GM18517 (cell line): ENCODE data around the gene COA5.
"Not testable (repeated sequence)": the region's sequence is repeated elsewhere in the genome, so short reads cannot be mapped to it uniquely, and the experiment has no call there.

Experiments
- ATAC-seq: cut with Tn5 transposase; IDR thresholded peaks from one replicate; pipeline ENCODE4 v1.9.1; 2021; ENCODE audit warnings: mild to moderate bottlenecking, moderate library complexity; ENCODE audit not compliant: unreplicated experiment

The COA5 gene

DNA sequence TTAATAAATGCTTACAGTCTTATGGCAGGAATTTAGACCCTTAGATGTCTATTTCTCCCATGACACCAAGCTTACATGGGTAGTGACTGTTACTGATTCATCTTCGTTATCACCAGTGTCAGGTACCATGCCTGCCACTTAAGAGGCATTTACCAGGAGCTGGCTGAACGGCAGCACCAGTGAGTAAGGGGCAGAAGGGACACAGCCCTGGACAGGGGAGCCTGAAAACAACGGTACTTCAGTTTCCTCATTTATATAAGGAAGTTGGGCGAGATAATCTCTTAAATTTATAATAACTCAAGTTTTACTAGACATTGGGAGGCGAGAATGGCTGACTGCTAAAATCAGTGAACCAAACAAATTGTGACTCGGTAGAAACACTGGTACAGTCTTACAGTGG lies 1.2 kb downstream of the COA5 start:
- no peak for ATAC-seq

GRCh38 chr2:98606431-98606830 lies 1.9 kb downstream of the COA5 start:
- ATAC-seq: no peak

GRCh38 chr2:98605076-98605475 lies 3.2 kb downstream of the COA5 start:
- no peak for ATAC-seq

- ATAC-seq: no peak
These were observed 3.8 kb downstream of the COA5 start for GRCh38 chr2:98604547-98604946.

- peak; percentile 62 for ATAC-seq
These were observed 6.7 kb downstream of the COA5 start for GRCh38 chr2:98601532-98602132.

- no peak for ATAC-seq
These were observed 9.4 kb downstream of the COA5 start for GRCh38 chr2:98598781-98599428.

GRCh38 chr2:98594665-98595064 lies 13.6 kb downstream of the COA5 start:
- not testable (repeated sequence) for ATAC-seq

GRCh38 chr2:98592565-98592964 lies 15.7 kb downstream of the COA5 start:
- ATAC-seq: no peak

GRCh38 chr2:98589489-98589888 lies 18.8 kb downstream of the COA5 start:
- no peak for ATAC-seq

DNA sequence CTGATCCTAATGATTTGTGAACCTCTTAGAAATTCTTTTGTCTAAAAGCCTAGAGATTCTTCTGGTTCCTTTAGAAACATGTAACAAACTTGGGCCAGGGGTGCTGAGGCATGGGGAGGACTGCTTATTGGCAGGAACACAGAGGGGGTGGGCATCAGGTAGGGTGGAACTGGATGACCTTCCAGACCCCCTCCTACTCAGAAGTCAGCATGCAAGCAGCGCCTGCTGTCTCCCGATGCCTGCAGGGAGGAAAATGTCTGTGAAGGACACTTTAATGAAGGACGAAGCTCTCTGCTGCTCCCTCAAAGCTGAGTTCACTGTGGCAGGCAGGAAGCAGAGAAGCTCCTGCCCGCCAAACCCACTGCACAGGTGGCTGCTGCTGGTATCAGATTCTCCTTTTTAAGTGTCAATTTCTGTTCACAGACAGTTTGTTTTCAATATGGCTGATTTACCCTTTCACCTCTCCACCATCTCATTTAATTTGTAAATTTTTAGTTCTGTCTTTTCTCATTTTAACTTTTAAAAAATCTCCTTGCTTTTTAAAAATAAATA lies 19.4 kb downstream of the COA5 start:
- ATAC-seq: no peak

GRCh38 chr2:98586551-98587140 lies 21.7 kb downstream of the COA5 start:
- ATAC-seq: no peak

DNA sequence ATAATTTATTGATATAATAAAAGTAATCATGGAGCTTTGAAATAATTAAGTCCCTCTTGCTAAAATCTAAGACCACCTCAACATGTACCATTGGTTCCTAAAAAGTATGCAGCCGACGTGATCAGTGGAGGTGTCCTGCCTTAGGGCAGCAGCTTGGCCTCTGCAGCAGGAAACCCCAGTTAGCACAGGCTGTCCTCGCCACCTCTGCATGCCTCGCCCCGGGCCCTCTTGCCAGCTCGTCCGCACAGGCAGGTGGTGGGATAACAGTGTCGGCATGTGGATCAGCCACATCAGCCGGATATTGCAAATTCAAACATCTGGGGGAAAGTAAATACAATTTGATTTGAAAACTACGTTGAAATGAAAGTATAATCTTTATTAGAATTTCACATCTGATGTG lies 22.9 kb downstream of the COA5 start:
- no peak for ATAC-seq

DNA sequence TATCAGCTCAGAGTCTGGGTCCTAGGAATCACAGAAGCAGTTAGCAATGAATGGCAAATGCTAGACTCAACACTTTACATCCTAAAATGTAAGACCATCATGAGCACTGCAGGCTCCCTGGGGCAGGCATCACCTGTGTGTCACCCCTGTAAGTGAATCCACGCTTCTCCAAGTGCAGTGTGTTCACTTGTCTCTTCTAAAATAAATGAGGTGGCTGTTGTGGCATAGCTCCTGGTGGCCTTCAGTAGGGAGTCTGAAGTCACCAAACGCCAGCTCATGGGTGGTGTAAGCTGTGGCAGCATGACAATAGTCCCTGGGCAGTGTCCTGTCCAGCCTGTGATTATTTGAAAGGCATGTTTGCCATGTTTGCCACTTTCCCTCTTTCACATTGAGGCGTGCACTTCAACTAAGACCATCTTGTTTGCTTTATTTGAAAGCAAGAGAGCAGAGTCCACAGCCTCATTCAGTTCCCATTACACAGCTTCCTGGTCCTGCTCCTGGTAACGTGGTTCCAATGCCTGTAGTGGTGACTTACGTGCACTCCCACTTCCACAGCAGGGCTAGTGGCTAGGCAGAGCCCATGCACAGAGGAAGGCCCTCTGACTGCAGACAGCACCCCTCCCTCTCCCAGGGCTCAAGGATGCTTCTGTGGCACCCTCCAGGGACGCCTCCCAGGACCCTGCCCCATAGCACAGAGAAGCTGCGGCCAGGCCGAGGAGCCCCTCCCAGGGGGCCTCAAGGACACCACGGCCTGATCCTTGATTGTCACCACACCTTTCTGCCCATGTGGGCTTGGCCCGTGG lies 24.3 kb downstream of the COA5 start:
- no peak for ATAC-seq

DNA sequence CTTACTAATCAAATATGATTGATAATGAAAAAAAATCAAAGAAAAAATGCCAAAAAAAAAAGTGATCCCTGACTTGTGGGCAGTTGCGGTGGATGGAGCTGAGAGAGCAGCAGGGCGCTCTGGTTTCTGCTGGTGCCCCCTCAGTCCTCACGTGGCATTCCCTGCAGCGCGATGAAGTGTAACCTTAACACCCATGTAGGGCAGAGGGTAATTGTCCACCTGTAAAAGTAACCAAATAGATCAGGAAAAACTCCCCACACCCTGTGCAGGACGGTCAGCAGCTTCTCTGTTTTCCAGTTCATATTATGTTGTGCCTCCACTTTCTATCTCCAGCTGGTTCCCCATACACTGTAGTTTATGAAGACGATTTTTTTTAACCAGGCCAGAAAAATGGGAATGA lies 25.0 kb downstream of the COA5 start:
- no peak for ATAC-seq

- no peak for ATAC-seq
These were observed 25.8 kb downstream of the COA5 start for GRCh38 chr2:98582523-98582922.

DNA sequence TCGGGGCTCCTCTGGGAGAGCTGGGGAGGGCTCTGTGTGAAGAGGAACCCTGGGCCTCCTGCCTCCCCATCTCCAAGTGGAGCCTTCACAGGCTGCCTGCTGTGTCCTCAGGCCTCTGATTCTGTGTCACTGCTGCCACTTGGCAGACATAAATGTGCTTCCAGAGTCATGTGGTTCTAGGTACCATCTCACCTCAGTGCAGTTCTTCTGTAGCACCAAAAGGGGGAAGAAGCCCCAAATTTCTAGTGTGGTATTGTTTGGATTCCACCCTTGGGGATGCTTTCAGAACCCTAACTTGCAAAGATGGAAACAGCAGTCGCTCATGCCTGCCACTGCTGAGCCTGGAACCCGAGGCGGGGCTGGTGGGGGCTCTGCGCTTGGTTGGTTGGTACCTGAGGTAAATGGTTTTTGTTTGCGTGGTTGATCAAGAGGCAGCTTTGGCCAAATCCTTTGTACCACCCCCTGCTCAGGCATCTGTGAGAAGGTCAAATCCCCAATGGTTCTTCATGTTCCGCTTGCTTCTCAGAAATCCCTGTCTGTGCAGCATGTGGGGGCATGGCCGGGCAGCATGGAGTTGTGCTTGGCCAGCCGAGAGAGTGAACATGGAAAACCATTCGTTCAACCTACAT lies 27.5 kb downstream of the COA5 start:
- no peak for ATAC-seq

DNA sequence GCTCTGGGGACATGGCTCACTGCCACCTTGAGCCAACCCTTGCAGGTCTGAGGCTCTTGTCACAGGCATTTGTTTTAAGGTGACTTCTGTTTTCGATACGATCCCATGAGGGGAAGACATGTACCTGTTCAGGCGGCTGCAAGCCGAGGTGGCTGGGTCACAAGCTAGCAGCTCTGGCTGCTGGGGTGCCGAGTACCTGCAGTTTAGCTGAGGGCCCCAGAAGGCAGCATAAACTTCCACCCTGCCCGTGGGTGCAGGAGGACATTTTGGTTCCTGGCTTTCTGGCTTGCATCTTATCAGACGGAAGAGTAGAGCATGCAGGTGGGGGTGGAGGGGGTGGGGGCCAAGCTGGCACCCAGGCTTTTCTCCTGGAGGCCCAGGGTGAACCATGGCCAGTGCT lies 28.4 kb downstream of the COA5 start:
- ATAC-seq: no peak

DNA sequence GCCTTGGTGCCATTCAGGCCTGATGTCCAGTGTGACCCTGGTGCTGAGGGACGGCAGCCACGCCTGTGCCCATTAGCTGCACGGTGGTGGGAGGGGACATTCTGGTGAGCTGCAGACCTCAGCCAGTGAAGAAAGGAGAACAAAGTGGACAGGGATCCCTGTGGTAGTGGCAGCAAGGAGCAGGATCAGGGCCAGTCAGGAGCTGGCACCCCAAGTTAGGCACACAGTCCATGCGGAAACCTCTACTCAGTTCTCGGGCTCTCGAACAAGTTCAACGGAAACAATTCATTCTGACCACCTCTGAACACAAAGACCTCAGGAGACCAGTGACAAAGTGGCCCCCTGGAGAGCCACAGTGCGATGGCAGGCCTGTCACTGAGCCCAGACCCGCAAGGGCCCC lies 30.1 kb downstream of the COA5 start:
- ATAC-seq: no peak

DNA sequence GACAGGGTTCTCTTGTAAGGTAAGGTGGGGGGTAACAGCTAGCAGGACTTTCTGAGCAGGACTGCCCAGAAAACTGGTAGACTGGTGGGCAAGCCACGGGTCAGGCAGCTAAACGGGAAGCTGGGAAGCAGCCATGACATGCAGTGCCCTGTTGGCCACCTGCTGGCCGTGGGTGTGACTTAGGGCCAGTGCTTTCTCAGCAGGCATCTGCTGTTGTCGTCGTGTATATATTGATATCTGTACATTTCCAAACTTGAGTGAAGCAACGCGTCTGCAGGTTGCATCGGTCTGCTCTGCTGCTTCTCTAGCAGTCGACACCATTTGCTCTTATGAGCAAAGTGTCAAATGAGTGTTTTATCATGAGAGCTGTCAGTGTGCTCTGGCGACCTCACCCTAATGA lies 31.0 kb downstream of the COA5 start:
- no peak for ATAC-seq

DNA sequence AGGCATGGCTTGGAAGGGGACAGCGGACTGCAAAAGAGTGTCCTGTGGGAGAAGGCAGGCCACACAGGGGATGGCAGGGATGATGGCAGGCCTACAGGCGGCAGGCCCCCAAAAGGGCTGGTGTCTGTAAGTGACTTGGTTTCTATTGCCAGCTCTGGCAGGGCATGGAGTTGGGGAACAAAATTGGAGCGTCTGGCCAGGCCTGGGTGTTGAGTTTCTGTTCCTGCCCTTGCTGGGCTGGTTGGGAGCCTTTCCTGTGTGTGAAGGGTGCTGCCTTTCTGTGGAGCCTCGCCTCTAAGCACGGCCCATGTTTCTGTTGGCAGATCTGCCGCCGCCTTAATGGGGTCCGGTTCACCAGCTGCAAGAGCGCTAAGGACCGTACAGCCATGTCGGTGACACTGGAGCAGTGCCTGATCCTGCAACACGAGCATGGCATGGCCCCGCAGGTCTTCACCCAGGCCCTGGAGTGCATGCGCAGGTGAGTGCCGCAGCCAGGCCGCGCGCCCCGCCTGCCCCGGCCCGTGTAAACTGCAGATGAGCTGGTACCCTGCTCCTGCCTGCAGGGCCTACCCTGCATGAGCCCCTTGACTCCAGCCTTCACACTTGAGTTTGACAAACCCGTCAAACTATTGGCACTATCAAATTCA lies 31.5 kb downstream of the COA5 start:
- no peak for ATAC-seq

DNA sequence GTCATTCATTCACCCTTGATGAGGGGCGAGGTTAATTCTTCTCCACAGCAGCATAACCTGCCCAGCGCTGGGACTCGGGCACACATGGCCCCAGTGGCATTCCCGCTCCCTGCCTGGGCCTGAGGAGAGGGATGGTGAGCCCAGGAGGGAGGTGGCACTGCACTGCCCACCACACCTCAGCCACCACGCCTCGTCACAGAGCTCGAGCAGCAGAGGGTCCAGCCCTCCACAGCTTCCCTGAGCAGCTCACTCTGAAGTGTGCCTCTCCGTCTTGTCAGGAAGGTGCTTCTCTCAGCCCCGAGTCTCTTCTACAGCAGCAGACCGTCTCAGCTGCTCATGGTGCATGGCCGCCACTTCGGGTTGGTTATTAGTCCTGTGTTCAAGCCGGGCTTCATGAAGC lies 34.9 kb downstream of the COA5 start:
- ATAC-seq: no peak
